Measurements from ENCODE around the gene LATS2.

LATS2 gene

GRCh38 chr13:21046203-21046602, 15.2 kb downstream of the LATS2 start:
- DNase-seq, result no peak

- DNase-seq, result no peak
Measured at GRCh38 chr13:21045100-21045499, 16.3 kb downstream of the LATS2 start.

GRCh38 chr13:21043898-21044297, 17.5 kb downstream of the LATS2 start:
- no peak for DNase-seq

- DNase-seq, result no peak
Measured at GRCh38 chr13:21040120-21040826, 21.1 kb downstream of the LATS2 start.

GRCh38 chr13:21039097-21039800, 22.1 kb downstream of the LATS2 start:
- DNase-seq, result no peak

GRCh38 chr13:21037656-21038055, 23.7 kb downstream of the LATS2 start:
- no peak for DNase-seq

GRCh38 chr13:21035498-21035897, 25.9 kb downstream of the LATS2 start:
- no peak for DNase-seq

- DNase-seq, result no peak
Measured at GRCh38 chr13:21034603-21035191, 26.7 kb downstream of the LATS2 start.

GRCh38 chr13:21033856-21034602, 27.4 kb downstream of the LATS2 start:
- no peak for DNase-seq

- no peak for DNase-seq
Measured at GRCh38 chr13:21033212-21033840, 28.1 kb downstream of the LATS2 start.

GRCh38 chr13:21032656-21033055, 28.7 kb downstream of the LATS2 start:
- DNase-seq, result no peak

- no peak for DNase-seq
Measured at GRCh38 chr13:21031594-21032275, 29.7 kb downstream of the LATS2 start.

GRCh38 chr13:21025539-21025938, 35.8 kb downstream of the LATS2 start:
- DNase-seq, result no peak

GRCh38 chr13:21022056-21022979, 39.1 kb downstream of the LATS2 start:
- DNase-seq, result no peak

GRCh38 chr13:21020581-21020980, 40.8 kb downstream of the LATS2 start:
- no peak for DNase-seq

- no peak for DNase-seq
Measured at GRCh38 chr13:21020176-21020575, 41.2 kb downstream of the LATS2 start.

GRCh38 chr13:21018220-21018619, 43.2 kb downstream of the LATS2 start:
- DNase-seq, result no peak

- DNase-seq, result no peak
Measured at GRCh38 chr13:21016487-21016886, 44.9 kb downstream of the LATS2 start.

GRCh38 chr13:21015284-21015683, 46.1 kb downstream of the LATS2 start:
- no peak for DNase-seq

- no peak for DNase-seq
Measured at GRCh38 chr13:21014502-21015170, 46.8 kb downstream of the LATS2 start.

- DNase-seq, result no peak
Measured at GRCh38 chr13:21014139-21014501, 47.3 kb downstream of the LATS2 start.
